GM12878 (cell line): ENCODE results near the gene VEPH1. TPM values are rescaled to one million over a fixed set of nuclear protein-coding genes. Genes with fewer than 3 reads are reported as not detected.

Experiments used
- ATAC-seq: fragments of 200-7000 bp; cut with Tn5 transposase; 3 replicates; pipeline ENCODE4 v1.9.1; 2020; ENCODE audit warnings: mild to moderate bottlenecking, moderate library complexity
- BruUV-seq: library from RNA; stranded (reverse); fragments of 400-500 nt; replicated peaks from 2 replicates; lab custom pipeline; 2021; lab: Mats Ljungman, UMichigan
- CTCF ChIA-PET: fragments of 300-600 bp; sonication (Branson Sonifier 250); formaldehyde crosslinking; extraction: SDS; loops from one replicate; lab custom pipeline; 2021; ENCODE audit warnings: inconsistent platforms; lab: Yijun Ruan, JAX
- POLR2A ChIA-PET: fragments of 350-600 bp; formaldehyde crosslinking; extraction: SDS; loops from one replicate; lab custom pipeline; 2021; ENCODE audit warnings: inconsistent platforms; lab: Charles Lee
- RAD21 ChIA-PET: fragments of 300-600 bp; sonication (Branson Sonifier 250); formaldehyde crosslinking; loops from one replicate; lab custom pipeline; 2023; ENCODE audit warnings: antibody characterized with exemption; ENCODE audit not compliant: unreplicated experiment; lab: Charles Lee
- SMC1A ChIA-PET: fragments of 300-600 bp; sonication (Branson Sonifier 250); formaldehyde crosslinking; loops from one replicate; lab custom pipeline; 2023; ENCODE audit not compliant: unreplicated experiment, uncharacterized antibody; lab: Charles Lee
- DNase-seq: peaks from one replicate; pipeline ENCODE4 v3.0.0-alpha.2; 2011; ENCODE audit warnings: low read depth, low spot score
- FAIRE-seq: peaks from 3 replicates; lab custom pipeline; 2011; peaks lifted over from hg19 to GRCh38; lab: Jason Lieb, UNC
- H2AFZ ChIP-seq: 2 replicates; pipeline ENCODE4 v1.6.0; 2011; ENCODE audit warnings: low read depth, low read length, control low read depth; ENCODE audit not compliant: control insufficient read depth
- H3K27ac ChIP-seq: 2 replicates; pipeline ENCODE4 v1.5.1; 2011; ENCODE audit warnings: control low read depth; ENCODE audit not compliant: control insufficient read depth, insufficient read depth
- H3K27me3 ChIP-seq, 2 experiments: replicated peaks in 1 of 2; 2 replicates each; pipeline versions ENCODE4 v1.6.0 to v1.6.1; 2011; ENCODE audit warnings: low read length in 1 of 2; ENCODE audit not compliant: control insufficient read depth in 2 of 2, insufficient read depth in 2 of 2
- H3K36me3 ChIP-seq, 2 experiments: 2 replicates each; pipeline ENCODE4 v1.5.1; 2011; ENCODE audit warnings: low read length in 1 of 2; ENCODE audit not compliant: control insufficient read depth in 2 of 2, insufficient read depth in 2 of 2
- H3K4me1 ChIP-seq: 2 replicates; pipeline ENCODE4 v1.6.1; 2011; ENCODE audit warnings: mild to moderate bottlenecking, low read length, moderate library complexity, mixed read lengths; ENCODE audit not compliant: control insufficient read depth, insufficient read depth
- H3K4me2 ChIP-seq: 2 replicates; pipeline ENCODE4 v1.6.0; 2011; ENCODE audit warnings: control low read depth; ENCODE audit not compliant: control insufficient read depth, insufficient read depth
- H3K4me3 ChIP-seq: fragments of 200-600 bp; sonication (generic); 2 replicates; pipeline ENCODE4 v1.5.1; 2016
- H3K79me2 ChIP-seq: 2 replicates; pipeline ENCODE4 v1.6.0; 2011; ENCODE audit warnings: low read length; ENCODE audit not compliant: control insufficient read depth, insufficient read depth
- H3K9ac ChIP-seq: 2 replicates; pipeline ENCODE4 v1.8.0; 2011; ENCODE audit warnings: low read length, control low read depth, mixed read lengths; ENCODE audit not compliant: control insufficient read depth, insufficient read depth
- H3K9me3 ChIP-seq: replicated peaks from 3 replicates; pipeline ENCODE4 v1.5.1; 2011; ENCODE audit warnings: mild to moderate bottlenecking, low read length; ENCODE audit not compliant: control insufficient read depth, insufficient read depth
- H4K20me1 ChIP-seq: 2 replicates; pipeline ENCODE4 v1.6.0; 2011; ENCODE audit not compliant: control insufficient read depth, insufficient read depth
- CBX3 ChIP-seq: fragments of 200-600 bp; sonication (generic); IDR thresholded peaks from 2 replicates; pipeline ENCODE4 v1.6.1; 2016; ENCODE audit warnings: low read depth, borderline replicate concordance
- CBX5 ChIP-seq: sonication (generic); IDR thresholded peaks from 2 replicates; pipeline ENCODE4 v1.6.1; 2016; ENCODE audit warnings: low read depth, moderate library complexity, mild to moderate bottlenecking, inconsistent platforms
- CEBPB ChIP-seq, 2 experiments: fragments of 150-350 bp in 1 of 2; IDR thresholded peaks; 2 replicates each; pipeline ENCODE4 v1.6.1; 2012 to 2014; ENCODE audit warnings: low read depth in 2 of 2, low read length in 2 of 2, borderline replicate concordance in 1 of 2, inconsistent platforms in 1 of 2
- EZH2 ChIP-seq: IDR thresholded peaks from 2 replicates; pipeline ENCODE4 v1.6.1; 2012; ENCODE audit warnings: low read depth, mild to moderate bottlenecking, control low read depth, inconsistent platforms, low read length, borderline replicate concordance; ENCODE audit not compliant: control insufficient read depth
- HDGF ChIP-seq: fragments of 450-650 bp; IDR thresholded peaks from 2 replicates; pipeline ENCODE4 v1.6.1; 2016; ENCODE audit warnings: antibody characterized with exemption
- HSF1 ChIP-seq: fragments of 150-350 bp; IDR thresholded peaks from 2 replicates; pipeline ENCODE4 v1.6.1; 2014; ENCODE audit warnings: mild to moderate bottlenecking, low read depth, low read length
- IKZF2 ChIP-seq, 2 experiments: fragments of 450-650 bp; IDR thresholded peaks; 2 replicates each; pipeline ENCODE4 v1.6.1; 2017; ENCODE audit warnings: mild to moderate bottlenecking in 2 of 2, moderate library complexity in 2 of 2
- IRF4 ChIP-seq: IDR thresholded peaks from 2 replicates; pipeline ENCODE4 v1.6.1; 2011; ENCODE audit warnings: low read depth, low read length
- NFXL1 ChIP-seq: fragments of 450-650 bp; IDR thresholded peaks from 2 replicates; pipeline ENCODE4 v1.6.1; 2017; ENCODE audit warnings: antibody characterized with exemption, mild to moderate bottlenecking, borderline replicate concordance
- NFYA ChIP-seq: IDR thresholded peaks from 2 replicates; pipeline ENCODE4 v1.6.1; 2011; ENCODE audit warnings: low read depth, mild to moderate bottlenecking, low read length, improper control_type of control experiment, borderline replicate concordance
- RBBP5 ChIP-seq: fragments of 200-600 bp; sonication (generic); conservative IDR thresholded peaks from 2 replicates; pipeline ENCODE4 v1.6.1; 2016
- YY1 ChIP-seq: IDR thresholded peaks from 2 replicates; pipeline ENCODE4 v1.6.1; 2011; ENCODE audit warnings: low read depth, mild to moderate bottlenecking, low read length
- ZZZ3 ChIP-seq: IDR thresholded peaks from 2 replicates; pipeline ENCODE4 v1.6.1; 2011; ENCODE audit warnings: low read depth; ENCODE audit not compliant: control insufficient read depth, insufficient read length
- WGBS: methylation state at CpG from one replicate; pipeline ENCODE4 v1.1.6; 2016; ENCODE audit warnings: low lambda C conversion rate; ENCODE audit not compliant: insufficient replicate concordance, insufficient coverage; ENCODE audit errors: missing lambda C conversion rate; 5-methylcytosine and 5-hydroxymethylcytosine counted together
- in situ Hi-C: fragments of 300-500 bp; cut with MboI; formaldehyde crosslinking; loops from 9 replicates; pipeline ENCODE4 v1.14.3; 2018; ENCODE audit warnings: mixed read lengths
- intact Hi-C: fragments of 100-400 bp; cut with micrococcal nuclease; formaldehyde crosslinking; loops from one replicate; pipeline ENCODE4 v1.14.2; 2022; ENCODE audit not compliant: unreplicated experiment
- polyA plus RNA-seq, 11 experiments: library from polyadenylated mRNA; depleted of rRNA in 4 of 11; unstranded in 6 of 11; stranded (reverse) in 5 of 11; fragments of >200 nt; fragmentation: Nextera tagmentation in 4 of 11; fragmentation: Illumina TruSeq in 1 of 11; extraction: Ambion mirVana in 4 of 11; extraction: Trizol in 1 of 11; gene quantifications; 1 replicate in 1 of 11; 2 replicates in 10 of 11; pipeline versions ENCODE4 v1.2.1 to v1.2.3, GENCODE V29; 2011 to 2016; ENCODE audit warnings: inconsistent platforms in 2 of 11, missing spikeins in 2 of 11, low read depth in 1 of 11
- total RNA-seq, 4 experiments: library from RNA; depleted of rRNA in 3 of 4; stranded (reverse); fragments of >200 nt in 3 of 4; fragmentation: Illumina TruSeq in 1 of 4; extraction: Trizol in 1 of 4; gene quantifications; 2 replicates each; pipeline versions ENCODE4 v1.2.1 to v1.2.3, GENCODE V29; 2013 to 2021
- TF ChIP-seq, protein P1 (sequence below): IDR thresholded peaks from 2 replicates; pipeline ENCODE4 v1.6.1; 2012; ENCODE audit warnings: low read depth, low read length, improper control_type of control experiment
- TF ChIP-seq, protein P2 (sequence below): IDR thresholded peaks from 2 replicates; pipeline ENCODE4 v1.6.1; 2011; ENCODE audit warnings: low read depth, low read length, improper control_type of control experiment, borderline replicate concordance
- TF ChIP-seq, protein P3 (sequence below): IDR thresholded peaks from 2 replicates; pipeline ENCODE4 v1.6.1; 2012; ENCODE audit warnings: mild to moderate bottlenecking, low read depth, low read length

Gene VEPH1
- total and polyA plus RNA-seq, 10 of the 15 experiments (the other 5 are each of a cell fraction or from before 2014, with no cell fraction given) = 0.04 to 0.26 (median 0.17) TPM; not detected in 7

DNA sequence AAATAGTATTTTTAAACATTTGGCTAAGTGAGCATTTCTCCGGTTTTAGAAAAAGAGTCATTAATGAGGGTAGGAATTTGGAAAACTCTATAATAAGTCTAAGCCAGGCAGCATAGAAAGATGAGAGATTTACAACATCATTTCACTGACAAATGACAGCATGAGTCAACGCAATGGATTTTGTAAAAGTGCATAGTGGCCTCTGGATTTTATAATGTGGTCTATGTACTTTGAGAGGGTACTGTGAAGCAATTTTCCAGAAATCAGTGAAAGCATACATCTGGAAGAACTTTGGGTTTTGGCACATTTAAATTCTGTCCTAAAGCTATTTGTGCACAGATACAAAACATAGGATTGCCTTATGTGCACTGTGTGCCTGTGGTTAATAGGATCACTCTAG is 212.4 kb downstream of the VEPH1 start:
- 39% methylated on average over 2 of the region's 2 CpGs for WGBS
- intact Hi-C loops (no loop called here), in situ Hi-C loops (no loop called here)
- ATAC-seq = no peak
- Histone ChIP-seq H3K27me3 (no peaks in the 10 kb centered on the region), H3K4me3 (no peak overlapping the region), H3K9ac (no peak overlapping the region), H3K27ac (no peak overlapping the region), H3K9me3 (no peaks in the 10 kb centered on the region), H3K79me2 (no peaks in the 10 kb centered on the region), H4K20me1 (no peaks in the 10 kb centered on the region), H3K4me1 (no peaks in the 10 kb centered on the region), H3K4me2 (no peak overlapping the region), H2AFZ (no peak overlapping the region), H3K36me3 (no peaks in the 10 kb centered on the region)
- ChIA-PET RAD21 (no interaction called here), POLR2A (no interaction called here), SMC1A (no interaction called here), CTCF (no interaction called here)
- DNase-seq = no peak
- FAIRE-seq = no peak
- TF ChIP-seq RBBP5 (no peak), IKZF2 (IDR thresholded peaks at IDR 0.05) (no peak), IRF4 (no peak), CEBPB (IDR thresholded peaks at IDR 0.05; ENCODE audit: borderline replicate concordance in 1 of 2, low read depth in 2 of 2, low read length in 2 of 2) (no peak), ZZZ3 (no peak), EZH2 (no peak), YY1 (no peak), HDGF (no peak), HSF1 (no peak), CBX5 (no peak), CBX3 (no peak), NFYA (no peak), NFXL1 (no peak)
- TF ChIP-seq, protein P1, sequence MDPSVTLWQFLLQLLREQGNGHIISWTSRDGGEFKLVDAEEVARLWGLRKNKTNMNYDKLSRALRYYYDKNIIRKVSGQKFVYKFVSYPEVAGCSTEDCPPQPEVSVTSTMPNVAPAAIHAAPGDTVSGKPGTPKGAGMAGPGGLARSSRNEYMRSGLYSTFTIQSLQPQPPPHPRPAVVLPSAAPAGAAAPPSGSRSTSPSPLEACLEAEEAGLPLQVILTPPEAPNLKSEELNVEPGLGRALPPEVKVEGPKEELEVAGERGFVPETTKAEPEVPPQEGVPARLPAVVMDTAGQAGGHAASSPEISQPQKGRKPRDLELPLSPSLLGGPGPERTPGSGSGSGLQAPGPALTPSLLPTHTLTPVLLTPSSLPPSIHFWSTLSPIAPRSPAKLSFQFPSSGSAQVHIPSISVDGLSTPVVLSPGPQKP = no peak
- TF ChIP-seq, protein P2, sequence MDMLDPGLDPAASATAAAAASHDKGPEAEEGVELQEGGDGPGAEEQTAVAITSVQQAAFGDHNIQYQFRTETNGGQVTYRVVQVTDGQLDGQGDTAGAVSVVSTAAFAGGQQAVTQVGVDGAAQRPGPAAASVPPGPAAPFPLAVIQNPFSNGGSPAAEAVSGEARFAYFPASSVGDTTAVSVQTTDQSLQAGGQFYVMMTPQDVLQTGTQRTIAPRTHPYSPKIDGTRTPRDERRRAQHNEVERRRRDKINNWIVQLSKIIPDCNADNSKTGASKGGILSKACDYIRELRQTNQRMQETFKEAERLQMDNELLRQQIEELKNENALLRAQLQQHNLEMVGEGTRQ = no peak
- TF ChIP-seq, protein P3, sequence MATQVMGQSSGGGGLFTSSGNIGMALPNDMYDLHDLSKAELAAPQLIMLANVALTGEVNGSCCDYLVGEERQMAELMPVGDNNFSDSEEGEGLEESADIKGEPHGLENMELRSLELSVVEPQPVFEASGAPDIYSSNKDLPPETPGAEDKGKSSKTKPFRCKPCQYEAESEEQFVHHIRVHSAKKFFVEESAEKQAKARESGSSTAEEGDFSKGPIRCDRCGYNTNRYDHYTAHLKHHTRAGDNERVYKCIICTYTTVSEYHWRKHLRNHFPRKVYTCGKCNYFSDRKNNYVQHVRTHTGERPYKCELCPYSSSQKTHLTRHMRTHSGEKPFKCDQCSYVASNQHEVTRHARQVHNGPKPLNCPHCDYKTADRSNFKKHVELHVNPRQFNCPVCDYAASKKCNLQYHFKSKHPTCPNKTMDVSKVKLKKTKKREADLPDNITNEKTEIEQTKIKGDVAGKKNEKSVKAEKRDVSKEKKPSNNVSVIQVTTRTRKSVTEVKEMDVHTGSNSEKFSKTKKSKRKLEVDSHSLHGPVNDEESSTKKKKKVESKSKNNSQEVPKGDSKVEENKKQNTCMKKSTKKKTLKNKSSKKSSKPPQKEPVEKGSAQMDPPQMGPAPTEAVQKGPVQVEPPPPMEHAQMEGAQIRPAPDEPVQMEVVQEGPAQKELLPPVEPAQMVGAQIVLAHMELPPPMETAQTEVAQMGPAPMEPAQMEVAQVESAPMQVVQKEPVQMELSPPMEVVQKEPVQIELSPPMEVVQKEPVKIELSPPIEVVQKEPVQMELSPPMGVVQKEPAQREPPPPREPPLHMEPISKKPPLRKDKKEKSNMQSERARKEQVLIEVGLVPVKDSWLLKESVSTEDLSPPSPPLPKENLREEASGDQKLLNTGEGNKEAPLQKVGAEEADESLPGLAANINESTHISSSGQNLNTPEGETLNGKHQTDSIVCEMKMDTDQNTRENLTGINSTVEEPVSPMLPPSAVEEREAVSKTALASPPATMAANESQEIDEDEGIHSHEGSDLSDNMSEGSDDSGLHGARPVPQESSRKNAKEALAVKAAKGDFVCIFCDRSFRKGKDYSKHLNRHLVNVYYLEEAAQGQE = no peak
- no TSS peak for BruUV-seq
